Fibroblast of the conjunctiva (primary cell): ENCODE measurements around the gene CIT.
A peak's percentile ranks its signal among the peaks of the same experiment; 100 is the strongest.

ENCODE experiments used
- DNase-seq: peaks from one replicate; pipeline ENCODE4 v3.0.0-alpha.2; 2010; ENCODE audit warnings: low read depth

Gene CIT

DNA sequence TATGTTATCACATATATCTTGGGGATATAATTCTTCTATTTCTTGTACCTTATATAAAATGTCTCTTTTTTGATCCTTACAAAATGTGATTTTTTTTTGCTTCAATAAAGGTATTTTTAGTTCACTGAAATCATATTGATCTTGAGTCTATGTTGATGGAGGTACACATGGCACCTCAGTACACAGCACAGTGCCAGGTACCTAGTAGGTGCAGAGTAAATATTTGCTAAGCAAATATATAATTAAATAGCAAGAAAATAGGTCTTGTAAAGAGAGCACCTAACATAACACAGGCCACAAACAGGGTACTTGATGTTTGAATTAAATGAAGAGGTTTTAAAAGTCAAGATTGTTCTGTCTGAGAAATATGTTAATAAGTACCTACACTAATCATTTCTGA is 69.7 kb downstream of the CIT start:
- no peak for DNase-seq

DNA sequence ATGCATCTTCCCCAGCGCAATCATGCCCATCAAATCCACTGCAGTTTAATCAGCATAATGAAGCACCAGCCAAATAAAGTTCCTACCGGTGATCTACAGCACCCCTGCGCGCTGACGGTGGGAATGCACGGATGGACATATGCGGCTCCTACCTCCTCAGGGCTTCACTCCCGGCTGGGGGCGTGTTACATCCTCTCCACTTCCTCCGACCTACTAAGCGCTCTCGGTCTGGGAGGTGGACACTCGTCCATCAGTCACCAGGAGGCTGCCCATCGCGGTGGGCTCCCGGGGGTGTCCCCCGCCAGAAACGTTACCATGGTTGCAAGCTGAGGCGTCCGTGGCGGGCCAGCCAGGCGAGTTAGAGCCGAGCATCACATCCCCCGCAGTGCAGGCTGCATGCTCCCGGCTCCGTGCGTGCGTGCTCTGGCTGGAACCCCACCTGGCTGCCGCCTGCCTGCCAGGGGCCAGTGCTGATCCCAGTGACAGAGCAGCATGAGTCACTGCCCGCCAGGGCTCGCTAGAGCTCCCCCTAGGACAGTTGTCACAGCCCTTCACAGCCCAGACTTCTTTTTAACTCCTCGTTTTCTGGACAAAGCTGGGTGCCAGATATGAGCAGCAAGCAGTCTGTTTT is 73.0 kb downstream of the CIT start:
- DNase-seq: peak; percentile 22

DNA sequence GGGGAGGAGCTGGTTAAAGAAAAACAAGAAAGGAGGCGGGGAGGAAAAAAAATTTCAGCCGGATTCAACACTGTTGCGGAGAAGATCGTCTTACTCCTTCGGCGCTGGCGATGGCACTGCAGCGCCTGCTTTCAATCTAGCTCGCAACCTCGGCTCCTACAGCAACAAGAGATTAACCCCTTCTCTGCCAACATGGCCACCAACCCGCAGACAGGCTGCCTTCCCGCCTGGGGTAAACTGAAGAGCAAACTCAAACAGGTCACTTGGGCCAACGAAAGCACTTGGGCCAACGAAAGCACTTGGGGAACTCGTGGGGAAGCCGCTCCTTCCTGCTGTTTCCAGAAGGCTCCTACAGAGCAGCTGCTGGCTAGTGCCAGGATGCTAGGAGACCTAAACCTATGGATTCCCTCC is 73.7 kb downstream of the CIT start:
- DNase-seq: peak; percentile 62

DNA sequence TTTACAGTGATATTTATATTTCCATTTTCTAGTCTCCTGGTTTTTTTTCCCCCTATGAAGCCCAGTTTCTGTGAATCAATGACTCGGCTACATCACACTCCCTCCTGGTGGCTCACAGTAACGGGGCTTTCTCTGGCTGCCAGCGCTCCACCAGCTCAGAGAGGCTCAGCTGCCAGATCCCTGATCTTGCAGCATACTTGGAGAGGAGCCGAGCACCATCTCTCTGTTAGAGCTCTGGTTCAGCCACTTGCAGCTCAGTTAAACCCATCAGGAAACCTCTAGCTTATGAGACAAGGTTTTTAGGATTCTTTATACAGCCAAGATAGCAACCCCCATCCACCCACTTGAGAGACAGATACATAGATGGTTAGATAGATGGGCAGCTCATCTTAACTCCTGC is 74.6 kb downstream of the CIT start:
- DNase-seq: peak; percentile 71

- DNase-seq: no peak
Measured at GRCh38 chr12:119797090-119797489, 80.0 kb downstream of the CIT start.

DNA sequence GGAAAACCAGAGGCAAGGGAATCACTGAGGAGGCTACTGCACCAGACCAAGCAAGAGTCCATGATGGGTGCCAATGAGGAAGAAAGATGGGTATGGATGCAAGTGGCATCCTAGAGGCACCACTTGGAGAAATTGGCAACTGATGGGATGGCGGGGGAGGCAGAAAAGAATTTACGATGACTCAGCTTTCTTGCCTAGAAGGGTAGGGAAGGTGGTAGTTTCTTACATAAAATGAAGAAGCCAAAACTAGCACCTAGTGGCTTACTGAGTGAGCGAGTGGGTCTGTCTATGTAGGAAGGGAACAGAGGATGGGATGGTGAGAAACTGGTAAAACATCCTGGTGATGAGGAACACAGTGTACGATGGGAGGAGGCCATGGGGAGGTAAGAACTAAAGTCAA is 80.8 kb downstream of the CIT start:
- no peak for DNase-seq

GRCh38 chr12:119791453-119791852 is 85.7 kb downstream of the CIT start:
- DNase-seq: no peak

DNA sequence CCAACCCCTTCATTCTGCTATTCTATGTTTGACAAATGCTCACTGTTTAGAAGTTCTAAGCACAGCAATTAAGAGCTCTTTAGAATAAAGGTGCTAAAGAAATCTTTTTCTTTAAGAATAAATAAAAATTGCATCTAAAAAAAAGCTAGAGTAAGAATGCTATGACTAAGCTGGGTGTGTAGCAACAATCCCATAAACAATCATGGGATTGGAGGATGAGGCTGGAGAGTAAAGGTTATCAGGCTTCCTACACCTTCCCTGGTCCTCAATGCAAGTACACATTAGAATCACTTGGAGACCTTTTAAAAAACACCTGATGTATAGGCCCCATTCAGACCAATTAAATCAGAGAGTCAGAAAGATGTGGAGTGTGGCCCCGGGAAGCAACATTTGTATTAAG is 88.3 kb downstream of the CIT start:
- DNase-seq: no peak

DNA sequence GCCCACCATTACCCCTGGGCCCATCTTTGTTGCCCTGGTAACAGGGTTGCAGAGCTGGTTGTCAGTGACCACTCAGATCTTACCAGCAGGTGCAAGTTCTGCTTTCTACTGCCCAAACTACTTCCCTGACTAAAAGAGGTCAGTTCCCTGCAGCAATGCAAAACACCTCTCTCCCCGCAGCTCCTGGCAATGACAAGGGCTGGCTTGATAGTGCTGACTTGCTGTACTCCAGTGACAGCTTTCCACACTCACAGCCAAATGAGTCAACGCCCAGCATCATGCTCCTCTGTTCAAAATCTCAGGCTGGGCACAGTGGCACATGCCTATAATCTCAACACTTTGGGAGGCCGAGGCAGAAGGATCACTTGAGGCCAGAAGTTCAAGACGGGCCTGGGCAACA is 90.6 kb downstream of the CIT start:
- DNase-seq: no peak

GRCh38 chr12:119784673-119785072 is 92.4 kb downstream of the CIT start:
- DNase-seq: no peak

- no peak for DNase-seq
Measured at GRCh38 chr12:119783787-119784186, 93.3 kb downstream of the CIT start.

GRCh38 chr12:119781804-119782203 is 95.3 kb downstream of the CIT start:
- no peak for DNase-seq

DNA sequence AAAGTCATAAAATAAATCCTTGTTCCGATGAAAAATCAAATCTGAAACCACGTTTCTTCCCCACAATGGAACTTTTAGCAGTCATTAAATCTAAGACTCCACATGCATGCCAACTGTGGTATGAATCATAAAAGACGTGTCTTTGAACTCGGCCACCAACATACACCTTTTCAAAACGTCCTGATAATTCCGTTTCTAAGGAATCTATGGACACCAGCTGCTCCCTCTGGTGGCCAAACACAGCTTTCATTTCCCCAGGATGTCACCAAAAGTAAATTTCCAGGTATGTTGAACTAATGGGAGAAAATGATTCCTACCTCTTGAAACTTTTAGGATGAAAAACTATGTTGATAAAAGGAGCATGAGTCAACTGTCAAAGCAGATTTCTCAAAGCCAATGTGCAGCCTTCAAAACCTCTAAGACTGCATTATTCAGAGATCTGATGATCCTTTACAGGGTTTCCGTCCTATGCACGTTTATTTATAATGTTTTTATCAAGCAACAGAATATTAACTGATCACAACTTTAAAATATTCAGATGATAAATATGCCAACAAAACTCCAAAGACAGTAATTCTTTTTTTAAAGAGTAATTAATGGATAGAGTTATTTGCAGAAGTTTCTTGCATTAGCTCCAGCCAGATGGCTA is 96.2 kb downstream of the CIT start:
- peak; percentile 5 for DNase-seq

- no peak for DNase-seq
Measured at GRCh38 chr12:119775246-119775895, 101.7 kb downstream of the CIT start.

- no peak for DNase-seq
Measured at GRCh38 chr12:119772431-119772830, 104.7 kb downstream of the CIT start.

DNA sequence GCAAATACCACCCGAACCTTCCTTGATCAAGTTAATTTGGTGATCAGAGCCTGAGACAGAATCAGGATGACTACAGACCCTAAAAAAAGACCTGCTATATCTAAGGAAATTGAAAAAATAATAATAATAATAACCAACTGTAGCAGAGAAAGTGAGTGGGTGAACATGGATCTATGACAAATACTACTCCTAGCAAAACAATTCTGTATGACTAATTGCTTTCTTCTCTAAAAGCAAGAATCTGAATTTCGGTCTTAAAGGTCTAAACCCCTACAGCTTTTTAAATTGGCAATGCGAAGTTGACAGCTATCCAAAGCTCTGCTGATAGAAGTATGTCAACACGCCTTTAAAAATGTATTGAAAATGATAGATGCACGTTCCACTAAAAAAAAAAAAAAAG is 107.0 kb downstream of the CIT start:
- DNase-seq: no peak

DNA sequence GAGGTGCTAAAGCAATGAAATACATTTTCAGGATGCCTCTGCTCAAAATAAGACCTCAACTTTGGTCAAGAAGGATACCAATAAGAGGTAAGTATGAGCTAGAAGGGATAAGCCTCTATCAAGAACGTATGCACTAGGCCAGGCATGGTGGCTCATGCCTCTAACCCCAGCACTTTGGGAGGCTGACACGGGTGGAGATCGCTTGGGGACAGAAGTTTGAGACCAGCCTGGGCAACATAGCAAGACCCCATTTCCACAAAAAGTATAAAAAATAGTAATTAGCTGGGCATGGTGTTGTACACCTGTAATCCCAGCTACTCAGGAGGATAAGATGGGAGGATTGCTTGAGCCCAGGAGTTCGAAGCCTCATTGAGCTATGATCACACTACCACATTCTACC is 114.5 kb downstream of the CIT start:
- no peak for DNase-seq

DNA sequence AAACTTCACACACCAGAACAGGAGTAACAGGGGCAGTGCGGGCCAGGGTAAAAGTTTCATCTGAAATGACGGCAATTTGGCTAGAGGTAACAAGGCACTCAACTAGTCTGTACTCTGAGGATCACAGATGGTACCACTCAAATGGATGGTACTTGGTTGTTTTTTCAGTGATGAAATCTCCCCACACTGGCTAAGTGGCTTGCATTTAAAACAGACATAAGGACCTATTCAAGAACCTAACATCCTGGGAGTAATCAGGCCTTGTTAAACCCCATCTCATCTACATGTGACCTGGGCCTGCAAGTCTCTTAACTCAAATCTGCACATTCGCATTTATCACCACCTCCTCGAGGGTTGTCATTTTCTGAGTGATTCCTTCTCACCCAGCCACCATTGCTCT is 118.4 kb downstream of the CIT start:
- no peak for DNase-seq

GRCh38 chr12:119758234-119758633 is 118.9 kb downstream of the CIT start:
- no peak for DNase-seq

- no peak for DNase-seq
Measured at GRCh38 chr12:119751961-119752360, 125.2 kb downstream of the CIT start.

DNA sequence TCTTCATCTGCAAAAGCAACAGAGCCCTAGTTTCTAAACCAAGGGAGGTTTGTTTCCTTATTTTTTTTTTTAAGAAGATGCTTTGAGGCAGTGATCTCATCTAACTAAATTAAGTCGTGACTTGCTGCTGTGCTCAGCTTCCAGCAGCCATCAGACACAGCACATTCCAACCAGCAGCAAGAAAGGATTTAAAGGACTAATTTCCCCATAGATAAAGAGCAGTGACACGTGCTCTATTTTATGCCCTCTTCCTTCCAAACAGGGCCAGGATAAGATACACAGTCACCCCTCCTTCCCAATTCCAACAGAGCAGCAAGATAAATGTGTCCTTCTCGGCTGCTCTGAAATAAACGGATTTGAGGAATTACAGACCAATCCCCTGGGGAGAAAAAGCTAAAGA is 127.5 kb downstream of the CIT start:
- no peak for DNase-seq

- no peak for DNase-seq
Measured at GRCh38 chr12:119748497-119748896, 128.6 kb downstream of the CIT start.

DNA sequence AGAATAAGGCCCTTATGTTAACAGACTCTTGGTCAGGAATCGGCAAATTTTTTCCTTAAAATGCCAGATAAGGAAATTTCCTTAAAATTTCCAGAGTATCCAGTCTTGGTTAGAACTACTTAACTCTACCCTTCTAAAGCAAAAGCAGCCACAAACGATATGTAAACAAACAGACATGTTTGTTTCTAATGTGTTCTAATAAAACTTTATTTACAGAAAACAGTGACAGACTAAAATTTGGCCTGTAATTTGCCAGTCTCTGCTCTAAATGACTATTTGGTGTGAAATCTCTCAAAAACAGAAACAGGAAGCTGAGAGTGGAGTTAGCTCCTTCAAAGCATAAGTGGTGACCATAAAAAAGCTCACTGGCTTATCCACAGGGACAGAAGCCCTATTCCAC is 131.0 kb downstream of the CIT start:
- no peak for DNase-seq
